Naive thymus-derived CD4-positive, alpha-beta T cell (primary cell): ENCODE data around the gene ALG12. TPM values are rescaled to one million over a fixed set of nuclear protein-coding genes. Genes with fewer than 3 reads are reported as not detected.

ENCODE experiments used
- ATAC-seq: fragments of 150-1000 bp; cut with Tn5 transposase; 2 replicates; pipeline ENCODE4 v1.10.0; 2021; ENCODE audit warnings: mild to moderate bottlenecking, moderate library complexity
- CTCF ChIA-PET: fragments of 350-600 bp; sonication (Branson Sonifier 250); formaldehyde crosslinking; loops from one replicate; lab custom pipeline; 2021; ENCODE audit warnings: antibody characterized with exemption; lab: Charles Lee
- POLR2A ChIA-PET: fragments of 350-600 bp; sonication (Branson Sonifier 250); formaldehyde crosslinking; loops from one replicate; lab custom pipeline; 2021; ENCODE audit warnings: antibody characterized with exemption, inconsistent platforms; lab: Charles Lee
- DNase-seq, 9 donors: peaks; one replicate each; pipeline versions ENCODE4 v3.0.0 to v3.0.0-alpha.2; 2020 to 2022; ENCODE audit warnings: mixed read lengths in 1 of 9
- H3K27ac ChIP-seq: one replicate; pipeline ENCODE4 v1.7.0; 2013; ENCODE audit warnings: mild to moderate bottlenecking, low read depth, low read length, moderate library complexity
- H3K27me3 ChIP-seq, 2 donors: one replicate each; pipeline ENCODE4 v1.7.0; 2013; ENCODE audit warnings: low read length in 2 of 2, mild to moderate bottlenecking in 2 of 2, moderate library complexity in 2 of 2; ENCODE audit not compliant: control insufficient read depth in 2 of 2, insufficient read depth in 2 of 2
- H3K36me3 ChIP-seq, 3 experiments: 1 replicate in 2 of 3; 2 replicates in 1 of 3; pipeline ENCODE4 v1.7.0; 2013; ENCODE audit warnings: low read length in 3 of 3, mild to moderate bottlenecking in 3 of 3, moderate library complexity in 1 of 3; ENCODE audit not compliant: insufficient read depth in 3 of 3, control insufficient read depth in 2 of 3
- H3K4me1 ChIP-seq, 2 donors: one replicate each; pipeline ENCODE4 v1.7.0; 2013; ENCODE audit warnings: low read length in 2 of 2, mild to moderate bottlenecking in 2 of 2, moderate library complexity in 1 of 2; ENCODE audit not compliant: control insufficient read depth in 2 of 2, insufficient read depth in 2 of 2
- H3K4me3 ChIP-seq: 2 replicates; pipeline ENCODE4 v1.7.0; 2013; ENCODE audit warnings: mild to moderate bottlenecking, low read length
- H3K9me3 ChIP-seq, 3 experiments: 1 replicate in 2 of 3; 2 replicates in 1 of 3; pipeline ENCODE4 v1.7.0; 2013; ENCODE audit warnings: low read length in 3 of 3; ENCODE audit not compliant: control insufficient read depth in 2 of 3
- H3K27ac Mint-ChIP-seq, 9 donors: one replicate each; pipeline ENCODE4 v1.8.0; 2020 to 2022; ENCODE audit warnings: mixed read lengths in 9 of 9, mild to moderate bottlenecking in 8 of 9, moderate library complexity in 5 of 9, inconsistent platforms in 2 of 9
- H3K27me3 Mint-ChIP-seq, 5 donors: one replicate each; pipeline ENCODE4 v1.8.0; 2021 to 2022; ENCODE audit warnings: mixed read lengths in 5 of 5, mild to moderate bottlenecking in 1 of 5
- H3K36me3 Mint-ChIP-seq, 5 donors: one replicate each; pipeline ENCODE4 v1.8.0; 2020 to 2022; ENCODE audit warnings: mixed read lengths in 5 of 5, mild to moderate bottlenecking in 3 of 5, inconsistent platforms in 1 of 5
- H3K4me1 Mint-ChIP-seq, 7 donors: one replicate each; pipeline ENCODE4 v1.8.0; 2020 to 2022; ENCODE audit warnings: mixed read lengths in 7 of 7, mild to moderate bottlenecking in 3 of 7, inconsistent platforms in 1 of 7
- H3K4me3 Mint-ChIP-seq, 10 donors: one replicate each; pipeline ENCODE4 v1.8.0; 2020 to 2022; ENCODE audit warnings: mild to moderate bottlenecking in 10 of 10, mixed read lengths in 10 of 10, moderate library complexity in 6 of 10, inconsistent platforms in 2 of 10
- H3K9me3 Mint-ChIP-seq, 11 donors: one replicate each; pipeline ENCODE4 v1.8.0; 2020 to 2022; ENCODE audit warnings: mixed read lengths in 11 of 11, mild to moderate bottlenecking in 4 of 11, inconsistent platforms in 1 of 11, moderate library complexity in 1 of 11
- intact Hi-C, 2 donors: fragments of 100-400 bp; cut with micrococcal nuclease; formaldehyde crosslinking; loops; one replicate each; pipeline ENCODE4 v1.15.1; 2023
- polyA plus RNA-seq, 2 donors: library from polyadenylated mRNA; unstranded; fragments of 300-500 nt; fragmentation: Illumina TruSeq; gene quantifications; one replicate each; pipeline ENCODE4 v1.2.3, GENCODE V29; 2021
- total RNA-seq, 6 experiments: library from RNA in 5 of 6; stranded (reverse) in 5 of 6; gene quantifications; 1 replicate in 5 of 6; 2 replicates in 1 of 6; pipeline ENCODE4 v1.2.3 and lab custom pipeline; 2021 to 2026

The ALG12 gene
- total and polyA plus RNA-seq, 7 experiments from 2014 or later, result 10.4 to 22.4 (median 19.5) TPM

- Histone ChIP-seq H3K4me1 (peaks cover 17 to 38% of the 10 kb centered on the region in 2 donors), H3K36me3 (peaks cover 0 to 3% (median 0%) of the 10 kb centered on the region in 3 experiments), H3K27ac (peak overlapping the region; percentile 63), H3K9me3 (no peaks in the 10 kb centered on the region), H3K4me3 (no peak overlapping the region), H3K27me3 (no peaks in the 10 kb centered on the region)
- Mint-ChIP-seq H3K4me3 (peak overlapping the region in 5 of 10 donors; percentile 14 to 83 (median 61)), H3K9me3 (peaks cover 0 to 3% (median 0%) of the 10 kb centered on the region in 11 donors), H3K36me3 (peaks cover 0 to 16% (median 0%) of the 10 kb centered on the region in 5 donors), H3K27me3 (no peaks in the 10 kb centered on the region), H3K4me1 (peaks cover 28 to 58% (median 49%) of the 10 kb centered on the region in 7 donors), H3K27ac (peak overlapping the region in 4 of 9 donors; percentile 38 to 88 (median 68))
- DNase-seq (peak; percentile 60 to 93 (median 74)), ATAC-seq (peak; percentile 67)
- intact Hi-C loops, result loop anchor here (1.0 to 5.0 kb wide), 3 partner anchors 64 to 278 kb away; no protein-coding TSS in a partner anchor
- ChIA-PET CTCF (interaction anchor here (0.8 to 3.3 kb wide), 5 partner anchors 52 to 162 kb away, joined by 3 to 45 read pairs (median 8); partner anchors contain the start of gene MLC1), POLR2A (interaction anchor here (1.3 to 4.7 kb wide), 2 partner anchors 10 to 32 kb away, joined by 3 to 27 read pairs; partner anchors contain the start of gene PIM3)
These were observed 11.2 kb upstream of the ALG12 start for GRCh38 chr22:49929211-49929979.

- Histone ChIP-seq H3K36me3 (peaks cover 0 to 3% (median 0%) of the 10 kb centered on the region in 3 experiments), H3K4me1 (peaks cover 17 to 38% of the 10 kb centered on the region in 2 donors), H3K27me3 (no peaks in the 10 kb centered on the region), H3K27ac (no peak overlapping the region), H3K9me3 (no peaks in the 10 kb centered on the region), H3K4me3 (no peak overlapping the region)
- Mint-ChIP-seq H3K27me3 (no peaks in the 10 kb centered on the region), H3K36me3 (peaks cover 0 to 16% (median 0%) of the 10 kb centered on the region in 5 donors), H3K9me3 (peaks cover 0 to 3% (median 0%) of the 10 kb centered on the region in 11 donors), H3K27ac (peak overlapping the region in 2 of 9 donors; percentile 38 to 47), H3K4me3 (peak overlapping the region in 2 of 10 donors; percentile 52 to 64), H3K4me1 (peaks cover 28 to 62% (median 49%) of the 10 kb centered on the region in 7 donors)
- CTCF ChIA-PET, result interaction anchor here (0.7 to 1.0 kb wide), 3 partner anchors 9 to 658 kb away, joined by 3 read pairs; no protein-coding TSS in a partner anchor
- intact Hi-C loops, result loop anchor here (1.0 to 5.0 kb wide), 3 partner anchors 65 to 279 kb away; no protein-coding TSS in a partner anchor
- ATAC-seq (no peak), DNase-seq (no peak)
- POLR2A ChIA-PET, result interaction anchor here (1.0 kb wide), 1 partner anchor 102 kb away, joined by 3 read pairs; no protein-coding TSS in a partner anchor
These were observed 10.4 kb upstream of the ALG12 start for GRCh38 chr22:49928555-49929210.

- ATAC-seq (no peak), DNase-seq (no peak)
- Mint-ChIP-seq H3K4me1 (peaks cover 28 to 58% (median 48%) of the 10 kb centered on the region in 7 donors), H3K9me3 (peaks cover 0 to 3% (median 0%) of the 10 kb centered on the region in 11 donors), H3K27ac (peak overlapping the region in 2 of 9 donors; percentile 13 to 47), H3K4me3 (peak overlapping the region in 1 of 10 donors; percentile 52), H3K36me3 (peaks cover 0 to 17% (median 0%) of the 10 kb centered on the region in 5 donors), H3K27me3 (no peaks in the 10 kb centered on the region)
- CTCF ChIA-PET, result interaction anchor here (0.7 to 1.5 kb wide), 4 partner anchors 9 to 659 kb away, joined by 3 to 5 read pairs (median 3); no protein-coding TSS in a partner anchor
- peaks cover 0 to 3% (median 0%) of the 10 kb centered on the region in 3 experiments for H3K36me3 ChIP-seq
- H3K27me3 ChIP-seq, result no peaks in the 10 kb centered on the region
- POLR2A ChIA-PET, result interaction anchor here (1.0 kb wide), 1 partner anchor 102 kb away, joined by 3 read pairs; no protein-coding TSS in a partner anchor
- peaks cover 17 to 38% of the 10 kb centered on the region in 2 donors for H3K4me1 ChIP-seq
- H3K4me3 ChIP-seq, result no peak overlapping the region
- no peak overlapping the region for H3K27ac ChIP-seq
- intact Hi-C loops, result loop anchor here in 1 of 2 donors (5.0 kb wide), 1 partner anchor 279 kb away; no protein-coding TSS in a partner anchor
- H3K9me3 ChIP-seq, result no peaks in the 10 kb centered on the region
These were observed 9.9 kb upstream of the ALG12 start for GRCh38 chr22:49928185-49928495.

- peaks cover 0 to 3% (median 0%) of the 10 kb centered on the region in 3 experiments for H3K36me3 ChIP-seq
- POLR2A ChIA-PET, result no interaction called here
- Mint-ChIP-seq H3K4me1 (peaks cover 26 to 53% (median 44%) of the 10 kb centered on the region in 7 donors), H3K27me3 (no peaks in the 10 kb centered on the region), H3K9me3 (peaks cover 0 to 3% (median 0%) of the 10 kb centered on the region in 11 donors), H3K36me3 (peaks cover 0 to 15% (median 0%) of the 10 kb centered on the region in 5 donors), H3K27ac (peak overlapping the region; percentile 74 to 98 (median 85)), H3K4me3 (peak overlapping the region in 6 of 10 donors; percentile 28 to 57 (median 52))
- no peak for DNase-seq
- H3K4me1 ChIP-seq, result peaks cover 17 to 38% of the 10 kb centered on the region in 2 donors
- no peak for ATAC-seq
- no peaks in the 10 kb centered on the region for H3K27me3 ChIP-seq
- H3K27ac ChIP-seq, result no peak overlapping the region
- H3K9me3 ChIP-seq, result no peaks in the 10 kb centered on the region
- intact Hi-C loops, result loop anchor here in 1 of 2 donors (5.0 kb wide), 1 partner anchor 280 kb away; no protein-coding TSS in a partner anchor
- CTCF ChIA-PET, result interaction anchor here (0.9 to 1.5 kb wide), 3 partner anchors 10 to 103 kb away, joined by 3 to 5 read pairs (median 4); no protein-coding TSS in a partner anchor
- H3K4me3 ChIP-seq, result no peak overlapping the region
These were observed 9.4 kb upstream of the ALG12 start for GRCh38 chr22:49927483-49928184.

- no peaks in the 10 kb centered on the region for H3K27me3 Mint-ChIP-seq
- Histone ChIP-seq H3K27me3 (no peaks in the 10 kb centered on the region), H3K4me3 (no peak overlapping the region), H3K27ac (no peak overlapping the region), H3K4me1 (peaks cover 17 to 38% of the 10 kb centered on the region in 2 donors), H3K36me3 (peaks cover 0 to 3% (median 0%) of the 10 kb centered on the region in 3 experiments), H3K9me3 (no peaks in the 10 kb centered on the region)
- intact Hi-C loops, result loop anchor here in 1 of 2 donors (5.0 kb wide), 1 partner anchor 280 kb away; no protein-coding TSS in a partner anchor
- no peak for DNase-seq
- peaks cover 0 to 3% (median 0%) of the 10 kb centered on the region in 11 donors for H3K9me3 Mint-ChIP-seq
- H3K4me1 Mint-ChIP-seq, result peaks cover 26 to 51% (median 44%) of the 10 kb centered on the region in 7 donors
- no peak for ATAC-seq
- ChIA-PET CTCF (interaction anchor here (1.2 to 1.9 kb wide), 3 partner anchors 67 to 159 kb away, joined by 4 to 5 read pairs (median 5); no protein-coding TSS in a partner anchor), POLR2A (no interaction called here)
- H3K27ac Mint-ChIP-seq, result peak overlapping the region; percentile 64 to 98 (median 85)
- peak overlapping the region in 6 of 10 donors; percentile 28 to 56 (median 44) for H3K4me3 Mint-ChIP-seq
- peaks cover 0 to 15% (median 0%) of the 10 kb centered on the region in 5 donors for H3K36me3 Mint-ChIP-seq
These were observed 8.7 kb upstream of the ALG12 start for GRCh38 chr22:49926916-49927315.
